HG02970 (cell line): ENCODE results near the gene NKAIN4.

Source experiments
- ATAC-seq: cut with Tn5 transposase; IDR thresholded peaks from one replicate; pipeline ENCODE4 v1.9.1; 2021; ENCODE audit warnings: mild to moderate bottlenecking, moderate library complexity, moderate number of reproducible peaks; ENCODE audit not compliant: unreplicated experiment, low FRiP score

Gene NKAIN4

DNA sequence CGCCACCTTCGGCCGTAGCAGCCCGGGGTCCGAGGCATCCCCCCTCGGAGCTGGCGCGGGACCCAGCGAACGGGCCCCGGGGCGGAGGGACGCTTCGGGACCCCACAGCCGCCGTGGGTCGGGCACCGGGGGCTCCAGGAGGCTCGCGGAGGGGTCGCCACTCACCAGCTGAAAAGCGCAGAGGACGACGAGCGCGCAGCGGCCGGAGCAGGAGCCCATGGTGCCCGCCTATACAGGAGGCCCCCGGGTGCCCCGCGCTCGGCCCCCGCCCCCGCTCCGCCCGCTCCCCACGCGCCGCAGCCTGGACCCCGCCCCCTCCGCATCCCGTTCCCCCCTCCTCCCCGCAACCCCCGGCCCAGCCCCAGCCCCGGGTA, at the start of gene NKAIN4:
Gene NKAIN4, minus strand, starts transcription at position 232 of the 374 bp plus-strand sequence. Its CDS starts 13 bp downstream, at position 219.
- ATAC-seq = no peak

DNA sequence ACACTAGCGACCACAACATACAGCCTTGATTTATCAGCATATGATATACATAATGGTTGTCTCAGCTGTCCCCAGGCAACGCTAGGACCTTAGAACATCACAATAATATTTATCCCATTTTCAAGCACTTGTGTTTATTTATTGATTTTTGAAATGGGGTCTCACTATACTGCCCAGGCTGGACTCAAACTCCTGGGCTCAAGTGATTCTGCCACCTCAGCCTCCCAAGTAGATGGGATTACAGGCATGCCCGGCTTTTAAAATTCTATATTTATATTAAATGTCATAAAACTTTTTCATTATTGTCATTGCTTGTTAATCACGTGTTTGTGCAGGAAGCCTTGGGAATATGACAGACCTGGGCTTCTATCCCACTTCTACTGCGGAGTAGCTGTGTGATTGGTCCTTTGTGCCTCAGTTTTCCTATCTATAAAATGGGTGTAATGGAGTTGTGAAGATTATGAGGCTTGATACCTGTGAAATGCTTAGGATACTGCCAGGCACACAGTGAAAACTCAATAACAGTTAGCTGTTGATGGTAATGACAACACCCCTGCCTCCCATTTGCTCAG, 48.9 kb upstream of the NKAIN4 start:
- no peak for ATAC-seq

DNA sequence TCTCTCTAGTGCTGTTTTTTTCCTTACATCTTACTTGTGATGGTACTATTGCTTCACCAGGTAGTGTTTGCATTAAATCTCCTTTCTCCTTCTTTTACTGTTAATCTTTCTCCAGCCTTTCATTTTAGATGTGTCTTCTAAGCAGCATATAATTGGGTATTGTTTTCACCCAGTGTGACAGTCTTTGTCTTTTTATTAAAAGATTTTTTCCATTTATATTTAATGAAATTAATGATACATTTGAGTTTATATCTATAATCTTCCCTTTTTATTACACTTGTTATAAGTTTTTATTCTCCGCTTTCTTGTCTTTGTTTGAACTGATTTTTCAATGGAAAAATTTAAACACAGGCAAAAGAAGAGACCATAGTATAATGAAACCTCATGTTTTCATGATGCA, 47.4 kb upstream of the NKAIN4 start:
- ATAC-seq = no peak

DNA sequence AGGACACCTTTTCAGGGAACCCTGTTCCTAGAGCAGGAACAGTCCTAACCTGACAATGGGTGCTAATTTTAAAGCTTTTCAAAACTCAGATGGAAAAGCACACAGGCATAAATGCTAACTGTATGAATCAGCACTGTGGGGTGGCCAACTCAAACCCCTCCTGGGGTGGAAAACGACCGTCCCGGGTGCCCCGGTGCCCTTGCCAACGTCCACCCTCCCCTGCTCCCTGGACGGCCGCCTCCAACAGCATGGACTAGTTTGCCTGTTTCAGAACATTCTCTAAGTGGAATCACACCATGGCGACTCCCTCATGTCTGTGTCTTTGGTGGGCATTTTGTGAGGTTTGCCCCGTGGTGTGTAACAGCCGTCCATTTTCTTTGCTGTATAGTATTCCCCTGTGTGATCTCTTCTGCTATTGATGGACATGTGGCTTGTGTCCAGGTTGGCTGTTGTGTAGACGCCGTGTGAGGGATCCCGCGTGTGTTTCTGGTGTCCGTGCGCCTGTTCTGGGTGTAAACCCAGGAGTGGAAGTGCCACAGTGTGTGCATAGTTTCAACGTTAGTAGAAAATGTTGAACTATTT, 44.6 kb upstream of the NKAIN4 start:
- ATAC-seq = no peak

DNA sequence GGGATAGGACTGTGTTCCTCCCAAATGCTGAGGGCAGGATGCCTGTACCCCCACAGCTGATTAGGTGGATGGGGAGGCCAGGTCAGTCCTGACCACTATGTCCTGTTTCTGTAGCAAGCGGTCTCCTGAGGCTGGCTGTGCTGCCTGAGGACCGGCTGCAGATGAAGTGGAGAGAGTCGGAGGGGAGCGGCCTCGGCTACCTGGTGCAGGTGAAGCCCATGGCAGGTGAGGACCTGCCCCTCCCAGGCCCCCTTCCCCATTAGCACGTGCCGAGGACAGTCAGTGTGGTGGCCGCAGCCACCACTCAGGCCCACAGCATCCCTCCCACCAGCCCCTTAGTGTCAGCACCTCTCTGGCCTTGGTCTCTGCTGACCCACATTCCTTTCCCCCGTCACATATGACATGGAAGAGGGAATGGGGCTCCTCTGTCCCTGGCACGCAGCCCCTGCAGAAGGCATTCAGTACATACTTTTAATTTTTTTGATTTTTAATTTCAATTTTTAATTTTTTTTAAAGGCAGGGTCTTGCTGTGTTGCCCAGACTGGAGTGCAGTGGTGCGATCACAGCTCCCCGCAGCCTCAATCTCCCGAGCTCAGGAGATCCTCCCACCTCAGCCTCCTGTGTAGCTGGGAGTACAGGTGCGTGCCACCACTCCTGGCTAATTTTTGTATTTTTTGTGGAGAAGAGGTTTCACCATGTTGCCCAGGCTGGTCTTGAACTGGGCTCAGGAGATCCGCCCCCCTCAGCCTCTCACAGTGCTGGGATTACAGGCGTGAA, 43.7 kb upstream of the NKAIN4 start:
- ATAC-seq = no peak

DNA sequence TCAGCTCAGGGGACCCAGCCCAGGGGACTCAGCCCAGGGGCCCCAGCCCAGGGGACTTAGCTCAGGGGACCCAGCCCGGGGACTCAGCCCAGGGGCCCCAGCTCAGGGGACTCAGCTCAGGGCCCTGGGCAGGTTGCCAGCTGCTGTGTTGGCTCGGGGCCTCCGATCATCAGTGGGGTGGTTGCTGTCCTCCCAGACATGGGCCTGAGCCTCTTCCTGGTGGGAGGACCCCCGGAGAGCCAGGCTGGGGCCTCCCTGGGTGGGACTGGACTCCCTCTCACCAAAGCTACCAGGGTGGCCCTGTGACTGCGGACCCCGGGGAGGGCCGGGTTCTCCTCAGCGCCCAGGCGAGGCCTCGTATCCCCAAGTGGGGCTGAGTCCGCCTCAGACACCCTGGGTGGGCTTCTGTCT, 43.1 kb upstream of the NKAIN4 start:
- ATAC-seq = no peak

DNA sequence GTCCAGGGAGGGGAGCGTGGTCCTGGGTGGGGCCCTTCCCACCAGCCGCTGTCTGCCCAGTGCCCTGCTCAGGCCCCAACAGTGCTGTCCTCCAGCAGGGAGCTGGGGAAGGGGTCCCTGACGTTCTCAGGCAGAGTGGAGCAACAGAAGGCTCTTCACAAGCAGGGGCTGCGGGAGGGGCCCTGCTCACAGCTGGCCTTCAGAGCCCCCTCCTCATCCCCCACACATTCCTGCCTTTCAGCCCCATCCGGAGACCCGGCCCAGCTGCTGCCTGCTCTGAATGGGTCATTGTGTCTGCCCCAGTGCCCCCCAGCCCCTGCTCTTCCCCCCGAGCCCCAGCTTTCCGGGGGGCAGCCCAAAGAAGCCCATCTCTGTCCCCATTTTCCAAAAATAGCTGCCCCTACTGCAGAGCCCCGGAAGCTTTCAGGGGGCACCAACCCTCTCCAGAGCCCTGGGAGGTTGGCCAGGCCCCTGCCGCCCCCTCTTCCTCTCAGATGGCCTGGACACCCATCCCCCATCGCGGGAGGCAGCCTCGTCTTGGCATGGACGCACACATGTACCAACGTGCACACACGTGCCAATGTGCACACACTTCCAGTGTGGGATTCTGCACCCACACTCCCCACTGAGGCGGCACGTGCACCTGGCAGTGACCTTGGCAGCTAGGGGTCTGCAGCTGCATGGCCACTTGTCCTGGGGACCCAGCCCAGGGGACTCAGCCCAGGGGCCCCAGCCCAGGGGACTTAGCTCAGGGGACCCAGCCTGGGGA, 42.5 kb upstream of the NKAIN4 start:
- ATAC-seq = no peak

DNA sequence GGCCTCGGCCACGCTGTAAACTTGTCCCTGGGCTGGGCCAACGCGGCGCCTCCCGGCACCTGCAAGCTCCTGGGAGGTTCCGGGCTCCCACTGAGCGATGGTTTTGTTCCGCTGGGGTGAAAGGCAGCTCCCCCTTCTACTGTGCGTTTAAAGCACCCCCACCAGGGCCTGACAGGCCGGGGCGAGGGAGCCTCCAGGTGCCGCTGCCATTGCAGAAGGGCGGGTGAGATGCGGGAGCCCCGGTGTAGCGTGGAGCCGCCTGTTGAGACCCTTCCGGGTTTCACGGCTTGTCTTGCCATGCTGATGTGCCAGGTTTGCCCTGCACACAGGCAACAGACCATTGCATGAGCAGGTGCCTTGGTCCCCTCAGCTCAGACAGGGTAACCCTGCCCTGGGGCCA, 41.6 kb upstream of the NKAIN4 start:
- no peak for ATAC-seq

DNA sequence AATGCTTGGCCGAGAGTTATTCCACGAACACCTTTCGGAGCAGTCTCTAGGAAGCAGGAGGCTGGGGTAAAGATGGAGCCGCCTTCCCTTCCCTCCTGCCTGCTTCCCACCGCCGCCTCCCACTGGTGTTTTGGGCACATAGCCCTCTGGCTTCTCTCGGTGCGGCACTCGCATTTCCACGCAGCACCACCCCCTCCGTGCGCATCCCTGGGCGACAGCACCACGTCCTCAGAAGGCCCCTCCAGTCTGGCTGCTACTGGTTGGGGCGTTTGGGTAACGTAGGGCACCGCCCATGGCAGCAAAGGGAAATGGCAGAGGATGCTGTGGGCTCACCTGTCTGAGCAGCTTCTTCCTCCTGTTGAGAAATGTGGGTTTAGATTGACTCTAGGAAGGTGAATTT, 41.2 kb upstream of the NKAIN4 start:
- no peak for ATAC-seq

DNA sequence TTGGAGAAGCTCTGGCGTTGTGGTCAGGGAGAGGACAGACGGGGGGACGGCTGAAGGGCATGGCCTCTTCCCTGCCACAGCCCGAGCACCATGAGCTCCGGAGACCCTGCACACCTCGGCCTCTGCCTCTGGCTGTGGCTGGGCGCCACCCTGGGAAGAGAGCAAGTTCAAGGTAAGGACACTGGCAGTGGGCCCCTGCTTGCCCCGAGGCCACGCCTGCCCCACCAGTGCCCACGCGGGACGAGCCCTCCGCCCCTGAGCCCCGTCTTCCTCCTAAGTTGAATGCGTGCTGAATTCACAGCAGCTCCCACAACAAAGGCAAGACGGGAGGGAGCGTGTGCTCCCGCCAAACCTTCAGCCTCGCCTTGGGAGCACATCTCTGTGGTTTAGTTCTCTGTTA, 40.8 kb upstream of the NKAIN4 start:
- ATAC-seq = no peak

DNA sequence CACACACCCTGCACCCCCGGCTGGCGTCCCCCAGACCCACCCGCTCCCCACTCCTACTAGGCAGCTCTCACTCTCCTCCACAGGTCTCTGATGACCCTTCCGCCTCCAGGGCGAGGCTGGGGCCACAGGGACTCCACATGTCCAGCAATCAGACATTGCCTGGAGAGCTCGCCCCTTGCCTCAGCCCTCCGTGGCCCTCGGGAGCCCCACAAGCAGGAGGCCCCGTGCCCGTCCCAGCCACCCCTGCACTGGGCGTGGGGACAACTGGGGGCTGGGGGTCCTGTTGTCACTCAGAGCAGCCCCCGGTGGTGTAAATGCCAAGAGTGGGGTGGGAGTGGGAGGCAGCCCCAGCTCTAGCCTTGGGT, 40.3 kb upstream of the NKAIN4 start:
- ATAC-seq = no peak

DNA sequence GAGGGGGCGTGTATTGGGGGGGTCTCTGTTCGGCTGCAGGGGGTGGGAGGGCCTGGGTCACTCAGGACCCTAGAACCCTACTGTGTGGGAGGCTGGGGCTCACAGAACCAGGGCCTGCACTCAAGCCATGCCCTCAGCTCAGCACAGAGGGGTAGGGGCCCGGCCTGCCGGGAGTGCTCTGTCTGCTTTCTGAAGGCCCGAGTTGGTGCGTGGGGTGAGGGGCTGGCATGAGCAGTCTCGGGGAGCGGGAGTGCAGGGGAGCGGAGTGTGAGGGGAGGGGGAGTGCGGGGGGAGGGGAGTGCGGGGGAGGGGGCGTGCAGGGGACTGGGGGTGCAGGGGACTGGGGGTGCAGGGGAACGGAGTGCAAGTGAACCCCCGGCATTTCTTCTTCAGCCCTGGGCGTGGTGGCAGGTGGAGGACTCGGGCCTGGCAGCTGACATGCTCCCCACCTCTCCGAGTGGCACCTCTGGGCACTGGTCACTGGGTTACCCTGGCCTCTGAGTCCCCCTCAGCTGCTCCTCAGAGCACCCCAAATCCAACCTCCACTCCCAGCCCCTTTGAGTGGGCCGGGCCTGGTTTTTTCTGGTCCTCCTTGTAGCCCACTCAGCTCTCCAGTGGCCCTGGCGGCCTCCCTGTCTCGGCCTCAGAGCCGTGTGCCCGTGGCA, 39.7 kb upstream of the NKAIN4 start:
- no peak for ATAC-seq

DNA sequence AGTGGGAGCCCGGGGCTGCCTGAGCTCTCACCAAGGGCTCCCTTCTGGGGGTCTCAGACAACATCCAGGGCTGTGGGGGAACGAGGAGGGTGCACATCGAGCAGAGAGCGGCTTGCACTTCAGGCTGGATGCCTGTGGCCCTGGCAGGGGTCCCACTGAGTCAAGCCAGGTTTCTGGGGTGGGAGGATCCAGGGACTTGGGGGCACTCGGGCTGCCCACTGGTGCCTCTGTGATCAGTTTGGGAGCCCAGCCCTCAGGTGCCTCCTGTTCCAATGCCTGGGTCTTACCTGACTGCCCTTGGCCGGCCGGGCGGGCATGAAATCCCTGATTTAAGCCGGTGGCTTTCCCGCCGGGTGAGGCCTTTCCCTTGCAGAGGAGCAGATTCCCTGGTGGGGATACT, 39.2 kb upstream of the NKAIN4 start:
- no peak for ATAC-seq

DNA sequence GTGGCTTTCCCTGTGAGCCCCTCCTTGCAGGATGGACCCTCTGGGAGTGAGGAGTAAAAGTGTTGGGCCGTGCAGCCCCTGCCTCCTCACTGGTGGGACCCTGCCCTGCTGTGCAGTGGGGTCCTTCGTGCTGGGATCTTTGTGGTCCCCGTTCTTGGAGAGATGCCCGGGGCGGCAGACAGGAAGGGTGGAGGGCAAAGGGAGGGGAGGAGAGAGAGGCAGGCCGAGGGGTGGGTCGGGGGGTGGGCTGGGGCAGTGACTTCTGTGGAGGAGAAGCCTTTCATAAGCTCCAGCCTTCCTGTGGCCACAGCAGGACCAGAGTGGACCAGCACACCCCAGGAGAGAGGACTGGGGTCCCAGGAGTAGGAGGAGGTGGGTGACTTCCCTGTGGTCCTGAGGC, 38.6 kb upstream of the NKAIN4 start, which contains the start of gene COL20A1:
Gene COL20A1, plus strand, starts transcription at position 283 of the 400 bp plus-strand sequence. CDS start 1,922 bp downstream, outside the sequence.
- no peak for ATAC-seq

DNA sequence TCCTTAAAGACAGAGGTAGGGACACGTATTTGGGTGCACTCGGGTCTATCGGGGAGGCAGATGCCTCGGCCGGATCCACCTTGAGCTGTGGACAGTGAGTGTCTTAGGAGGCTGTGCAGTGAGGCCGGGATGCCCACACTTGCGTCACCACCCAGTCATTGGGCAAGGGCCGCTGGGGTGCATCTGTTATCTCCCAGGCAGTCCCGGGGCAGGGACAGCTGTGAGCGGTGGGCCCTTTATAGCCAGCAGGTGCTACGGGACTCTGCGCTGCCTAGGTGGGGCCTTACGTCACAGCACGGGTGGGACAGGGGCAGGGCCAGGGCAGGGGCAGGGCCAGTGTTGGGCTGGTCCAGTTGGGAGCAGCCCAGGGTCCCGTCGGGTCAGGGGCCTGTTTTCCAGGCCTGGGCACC, 38.0 kb upstream of the NKAIN4 start:
- no peak for ATAC-seq

DNA sequence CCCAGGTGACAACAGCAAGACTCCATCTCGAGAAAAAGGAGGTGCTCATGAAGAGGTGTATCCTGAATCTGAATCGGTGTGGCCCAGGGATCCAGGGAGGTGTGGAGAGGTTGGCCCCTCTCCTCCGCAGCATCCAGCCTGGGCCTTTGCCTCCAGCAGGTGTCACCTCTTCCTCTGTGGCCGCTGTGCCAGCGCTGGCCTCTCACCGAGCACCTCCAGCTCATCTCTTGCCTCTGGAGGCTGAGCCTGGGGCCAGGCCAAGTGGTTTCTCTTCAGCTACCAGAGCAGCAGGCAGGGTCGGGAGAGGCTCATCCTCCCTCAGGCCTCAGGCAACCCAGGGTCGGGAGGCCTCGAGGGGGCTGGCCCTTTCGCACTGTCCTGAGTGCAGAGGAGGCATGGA, 37.5 kb upstream of the NKAIN4 start:
- ATAC-seq = no peak

DNA sequence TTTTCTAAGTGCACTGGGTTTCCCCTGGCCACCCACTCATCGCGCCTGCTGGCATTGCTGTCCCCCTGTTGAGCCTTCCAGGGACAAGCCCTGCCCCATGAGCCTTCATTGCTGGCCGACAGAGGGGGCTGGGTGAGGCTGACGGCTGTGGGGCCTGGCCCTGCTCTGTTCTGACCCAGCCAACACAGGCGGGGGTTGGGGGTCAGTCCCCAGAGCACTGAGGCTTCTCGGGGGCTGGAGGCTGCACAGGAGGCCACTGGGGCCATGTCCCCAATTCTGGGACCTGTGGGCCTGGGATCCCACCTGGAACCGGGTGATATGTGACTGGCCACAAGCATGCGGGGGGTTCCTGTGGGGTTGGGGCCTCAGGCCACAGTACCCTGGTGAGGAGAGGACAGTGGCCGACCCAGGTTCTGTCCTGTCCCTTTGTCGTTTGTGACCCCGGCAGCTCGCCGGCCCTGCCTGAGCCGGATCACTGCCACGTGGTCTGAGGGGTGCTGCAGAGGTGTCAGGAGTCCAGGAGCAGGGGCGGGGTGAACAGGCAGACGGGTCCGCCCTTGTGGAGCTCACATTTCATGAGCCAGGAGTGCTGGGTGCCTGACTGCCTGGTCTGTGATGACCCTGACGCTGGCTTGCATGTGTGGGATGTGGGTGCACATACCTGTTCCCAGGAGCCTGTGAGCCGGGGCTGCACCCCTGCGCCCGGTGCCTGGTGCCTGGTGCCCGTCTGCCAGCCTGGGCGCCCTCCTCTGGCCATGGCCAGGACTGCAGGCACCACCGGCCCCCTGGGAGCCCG, 36.6 kb upstream of the NKAIN4 start:
- no peak for ATAC-seq

DNA sequence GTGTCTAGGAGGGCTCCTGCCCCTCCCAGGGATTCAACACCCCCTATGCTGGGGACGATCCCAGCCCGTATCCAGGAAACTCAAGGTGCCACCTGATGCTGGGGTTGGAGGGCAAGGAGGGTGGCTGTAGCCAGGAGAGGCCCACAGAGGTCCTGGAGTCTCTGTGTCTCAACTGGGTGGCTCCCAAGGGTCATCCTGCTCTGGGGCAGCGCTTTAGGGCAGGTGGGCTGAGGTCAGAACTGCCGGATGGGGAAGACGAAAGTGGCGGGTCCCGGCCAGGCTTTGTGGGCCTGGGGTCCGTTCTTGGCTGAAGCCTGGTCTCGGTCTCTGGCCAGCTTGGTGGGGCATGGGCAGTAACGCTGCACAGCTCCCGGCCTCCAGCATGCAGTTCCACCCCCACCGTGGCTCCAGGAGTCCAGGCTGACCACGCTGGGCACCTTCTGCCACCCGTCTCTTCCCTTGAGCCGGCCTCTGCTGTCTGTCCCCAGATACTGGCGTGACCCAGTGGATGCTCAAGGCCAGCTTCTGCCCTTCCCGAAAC, 35.9 kb upstream of the NKAIN4 start:
- no peak for ATAC-seq

DNA sequence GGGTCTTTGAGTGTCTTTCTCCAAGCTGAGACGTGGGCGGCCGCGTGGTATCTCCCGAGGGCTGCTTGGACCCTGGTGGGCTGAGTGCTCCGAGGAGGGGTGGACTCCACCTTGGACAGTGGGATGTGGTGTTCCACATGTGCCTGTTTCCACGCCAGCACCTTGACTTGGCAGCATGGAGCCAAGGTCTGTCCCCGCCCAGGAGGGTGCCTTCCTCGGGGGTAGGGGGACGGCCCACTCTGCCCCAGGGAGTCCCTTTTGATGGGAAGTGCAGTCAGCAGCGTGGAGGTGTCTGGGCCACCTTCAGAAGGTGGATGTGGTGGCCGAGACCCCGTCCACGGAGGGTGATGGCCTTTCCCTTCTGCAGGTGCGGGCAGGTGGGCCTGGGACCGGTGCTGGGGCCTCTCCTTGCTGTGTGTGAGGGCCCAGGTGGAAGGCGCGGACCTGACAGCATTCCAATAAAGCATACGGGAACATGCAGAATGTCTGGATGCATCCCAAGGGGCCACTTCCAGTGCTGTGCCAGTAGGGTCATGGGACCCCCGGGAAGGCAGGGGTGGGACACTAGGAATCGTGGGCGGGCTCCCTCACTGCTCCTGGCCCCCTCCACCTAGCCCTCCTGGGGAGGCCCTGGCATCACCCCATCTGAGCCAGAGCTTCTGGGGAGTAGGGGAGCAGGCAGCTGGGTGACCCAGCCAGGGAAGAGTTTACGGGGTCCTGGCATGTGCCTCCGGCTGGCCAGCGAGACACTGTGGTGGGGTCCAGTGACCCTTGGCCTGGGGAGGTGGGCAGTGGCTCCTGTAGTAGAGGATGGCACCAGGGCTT, 35.3 kb upstream of the NKAIN4 start:
- no peak for ATAC-seq
